Measurements from ENCODE around the gene SLC6A8.

- TF ChIP-seq ZNF701 (tag by site-specific recombination; IDR thresholded peaks at IDR 0.05): no peak
- TF ChIP-seq ATF2 (tag by site-specific recombination; IDR thresholded peaks at IDR 0.05; ENCODE audit: low read depth): no peak
- no peak for TF ChIP-seq ZNF121 (tag by site-specific recombination; IDR thresholded peaks at IDR 0.05)
- TF ChIP-seq TRIM28 (IDR thresholded peaks at IDR 0.05; ENCODE audit: borderline replicate concordance, low read length): no peak
Observed at GRCh38 chrX:153744210-153745066, 56.7 kb downstream of the SLC6A8 start.
